ENCODE results near the gene CRYGS. TPM values are rescaled to one million over a fixed set of nuclear protein-coding genes. Genes with fewer than 3 reads are reported as not detected.

The CRYGS gene
- total and polyA plus RNA-seq, 9 of the 15 experiments (the other 6 are each of a cell fraction or from before 2014, with no cell fraction given), result 1.5 to 3.8 (median 2.0) TPM

DNA sequence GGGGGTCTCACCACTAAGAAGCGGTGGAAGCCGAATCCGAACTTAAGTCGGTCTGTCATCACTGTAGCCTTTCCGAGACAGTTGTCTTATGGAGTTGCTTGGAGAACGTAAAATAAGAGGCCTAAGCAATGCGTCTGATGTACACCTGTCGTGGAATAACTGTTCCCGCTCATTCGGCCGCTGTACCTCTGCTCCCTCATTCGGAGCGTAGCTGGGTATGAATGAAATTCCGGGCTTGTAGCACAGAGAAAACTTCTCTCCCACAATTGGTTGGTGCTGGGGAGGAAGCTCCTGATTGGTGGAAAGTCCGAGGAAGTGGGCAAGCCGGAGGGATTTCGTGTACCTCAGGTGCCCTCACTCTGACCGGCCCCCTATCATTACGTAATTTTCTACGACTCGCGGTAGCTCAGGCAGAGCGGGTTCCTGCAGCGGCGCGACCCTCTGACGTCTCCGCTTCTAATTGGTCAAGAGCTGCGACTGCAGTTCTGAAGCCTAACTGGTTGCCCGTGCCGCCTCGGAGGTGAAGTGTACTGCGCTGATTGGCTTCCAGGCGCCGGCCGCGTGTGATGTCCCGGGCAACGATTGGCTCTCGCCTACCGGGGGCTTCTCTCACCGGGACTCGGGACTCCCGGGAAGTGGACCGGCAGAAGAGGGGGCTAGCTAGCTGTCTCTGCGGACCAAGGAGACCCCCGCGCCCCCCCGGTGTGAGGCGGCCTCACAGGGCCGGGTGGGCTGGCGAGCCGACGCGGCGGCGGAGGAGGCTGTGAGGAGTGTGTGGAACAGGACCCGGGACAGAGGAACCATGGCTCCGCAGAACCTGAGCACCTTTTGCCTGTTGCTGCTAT is 26.1 kb upstream of the CRYGS start, which contains the start of gene DNAJB11 (continued):
- TF ChIP-seq, protein P1, sequence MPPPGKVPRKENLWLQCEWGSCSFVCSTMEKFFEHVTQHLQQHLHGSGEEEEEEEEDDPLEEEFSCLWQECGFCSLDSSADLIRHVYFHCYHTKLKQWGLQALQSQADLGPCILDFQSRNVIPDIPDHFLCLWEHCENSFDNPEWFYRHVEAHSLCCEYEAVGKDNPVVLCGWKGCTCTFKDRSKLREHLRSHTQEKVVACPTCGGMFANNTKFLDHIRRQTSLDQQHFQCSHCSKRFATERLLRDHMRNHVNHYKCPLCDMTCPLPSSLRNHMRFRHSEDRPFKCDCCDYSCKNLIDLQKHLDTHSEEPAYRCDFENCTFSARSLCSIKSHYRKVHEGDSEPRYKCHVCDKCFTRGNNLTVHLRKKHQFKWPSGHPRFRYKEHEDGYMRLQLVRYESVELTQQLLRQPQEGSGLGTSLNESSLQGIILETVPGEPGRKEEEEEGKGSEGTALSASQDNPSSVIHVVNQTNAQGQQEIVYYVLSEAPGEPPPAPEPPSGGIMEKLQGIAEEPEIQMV (tag; conservative IDR thresholded peaks at IDR 0.05; ENCODE audit: low read depth), result no peak
- no peak for TF ChIP-seq ZFP30 (CRISPR knock-in tag; IDR thresholded peaks at IDR 0.05; ENCODE audit: borderline replicate concordance)
- no peak for TF ChIP-seq NCOR1 (IDR thresholded peaks at IDR 0.05)
- TF ChIP-seq, protein P2, sequence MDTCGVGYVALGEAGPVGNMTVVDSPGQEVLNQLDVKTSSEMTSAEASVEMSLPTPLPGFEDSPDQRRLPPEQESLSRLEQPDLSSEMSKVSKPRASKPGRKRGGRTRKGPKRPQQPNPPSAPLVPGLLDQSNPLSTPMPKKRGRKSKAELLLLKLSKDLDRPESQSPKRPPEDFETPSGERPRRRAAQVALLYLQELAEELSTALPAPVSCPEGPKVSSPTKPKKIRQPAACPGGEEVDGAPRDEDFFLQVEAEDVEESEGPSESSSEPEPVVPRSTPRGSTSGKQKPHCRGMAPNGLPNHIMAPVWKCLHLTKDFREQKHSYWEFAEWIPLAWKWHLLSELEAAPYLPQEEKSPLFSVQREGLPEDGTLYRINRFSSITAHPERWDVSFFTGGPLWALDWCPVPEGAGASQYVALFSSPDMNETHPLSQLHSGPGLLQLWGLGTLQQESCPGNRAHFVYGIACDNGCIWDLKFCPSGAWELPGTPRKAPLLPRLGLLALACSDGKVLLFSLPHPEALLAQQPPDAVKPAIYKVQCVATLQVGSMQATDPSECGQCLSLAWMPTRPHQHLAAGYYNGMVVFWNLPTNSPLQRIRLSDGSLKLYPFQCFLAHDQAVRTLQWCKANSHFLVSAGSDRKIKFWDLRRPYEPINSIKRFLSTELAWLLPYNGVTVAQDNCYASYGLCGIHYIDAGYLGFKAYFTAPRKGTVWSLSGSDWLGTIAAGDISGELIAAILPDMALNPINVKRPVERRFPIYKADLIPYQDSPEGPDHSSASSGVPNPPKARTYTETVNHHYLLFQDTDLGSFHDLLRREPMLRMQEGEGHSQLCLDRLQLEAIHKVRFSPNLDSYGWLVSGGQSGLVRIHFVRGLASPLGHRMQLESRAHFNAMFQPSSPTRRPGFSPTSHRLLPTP (IDR thresholded peaks at IDR 0.05; ENCODE audit: borderline replicate concordance, extremely low read depth, insufficient read length), result no peak
- TF ChIP-seq, protein P3, sequence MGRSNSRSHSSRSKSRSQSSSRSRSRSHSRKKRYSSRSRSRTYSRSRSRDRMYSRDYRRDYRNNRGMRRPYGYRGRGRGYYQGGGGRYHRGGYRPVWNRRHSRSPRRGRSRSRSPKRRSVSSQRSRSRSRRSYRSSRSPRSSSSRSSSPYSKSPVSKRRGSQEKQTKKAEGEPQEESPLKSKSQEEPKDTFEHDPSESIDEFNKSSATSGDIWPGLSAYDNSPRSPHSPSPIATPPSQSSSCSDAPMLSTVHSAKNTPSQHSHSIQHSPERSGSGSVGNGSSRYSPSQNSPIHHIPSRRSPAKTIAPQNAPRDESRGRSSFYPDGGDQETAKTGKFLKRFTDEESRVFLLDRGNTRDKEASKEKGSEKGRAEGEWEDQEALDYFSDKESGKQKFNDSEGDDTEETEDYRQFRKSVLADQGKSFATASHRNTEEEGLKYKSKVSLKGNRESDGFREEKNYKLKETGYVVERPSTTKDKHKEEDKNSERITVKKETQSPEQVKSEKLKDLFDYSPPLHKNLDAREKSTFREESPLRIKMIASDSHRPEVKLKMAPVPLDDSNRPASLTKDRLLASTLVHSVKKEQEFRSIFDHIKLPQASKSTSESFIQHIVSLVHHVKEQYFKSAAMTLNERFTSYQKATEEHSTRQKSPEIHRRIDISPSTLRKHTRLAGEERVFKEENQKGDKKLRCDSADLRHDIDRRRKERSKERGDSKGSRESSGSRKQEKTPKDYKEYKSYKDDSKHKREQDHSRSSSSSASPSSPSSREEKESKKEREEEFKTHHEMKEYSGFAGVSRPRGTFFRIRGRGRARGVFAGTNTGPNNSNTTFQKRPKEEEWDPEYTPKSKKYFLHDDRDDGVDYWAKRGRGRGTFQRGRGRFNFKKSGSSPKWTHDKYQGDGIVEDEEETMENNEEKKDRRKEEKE (IDR thresholded peaks at IDR 0.05; ENCODE audit: borderline replicate concordance in 1 of 2, control insufficient read depth in 1 of 2, low read depth in 2 of 2, low read length in 1 of 2), result no peak
- peak; percentile 44; the same call in 1 of the 2 replicates for TF ChIP-seq XRCC5 (IDR thresholded peaks at IDR 0.05; ENCODE audit: low read depth, low read length)
- TF ChIP-seq, protein P4, sequence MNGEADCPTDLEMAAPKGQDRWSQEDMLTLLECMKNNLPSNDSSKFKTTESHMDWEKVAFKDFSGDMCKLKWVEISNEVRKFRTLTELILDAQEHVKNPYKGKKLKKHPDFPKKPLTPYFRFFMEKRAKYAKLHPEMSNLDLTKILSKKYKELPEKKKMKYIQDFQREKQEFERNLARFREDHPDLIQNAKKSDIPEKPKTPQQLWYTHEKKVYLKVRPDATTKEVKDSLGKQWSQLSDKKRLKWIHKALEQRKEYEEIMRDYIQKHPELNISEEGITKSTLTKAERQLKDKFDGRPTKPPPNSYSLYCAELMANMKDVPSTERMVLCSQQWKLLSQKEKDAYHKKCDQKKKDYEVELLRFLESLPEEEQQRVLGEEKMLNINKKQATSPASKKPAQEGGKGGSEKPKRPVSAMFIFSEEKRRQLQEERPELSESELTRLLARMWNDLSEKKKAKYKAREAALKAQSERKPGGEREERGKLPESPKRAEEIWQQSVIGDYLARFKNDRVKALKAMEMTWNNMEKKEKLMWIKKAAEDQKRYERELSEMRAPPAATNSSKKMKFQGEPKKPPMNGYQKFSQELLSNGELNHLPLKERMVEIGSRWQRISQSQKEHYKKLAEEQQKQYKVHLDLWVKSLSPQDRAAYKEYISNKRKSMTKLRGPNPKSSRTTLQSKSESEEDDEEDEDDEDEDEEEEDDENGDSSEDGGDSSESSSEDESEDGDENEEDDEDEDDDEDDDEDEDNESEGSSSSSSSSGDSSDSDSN (IDR thresholded peaks at IDR 0.05; ENCODE audit: borderline replicate concordance in 1 of 2, low read depth in 2 of 2, low read length in 2 of 2), result no peak
- no peak for TF ChIP-seq ZNF695 (CRISPR knock-in tag; IDR thresholded peaks at IDR 0.05)
- TF ChIP-seq SMARCB1 (IDR thresholded peaks at IDR 0.05; ENCODE audit: insufficient read length, low read depth), result no peak
- no peak for TF ChIP-seq STAG1 (CRISPR knock-in tag; IDR thresholded peaks at IDR 0.05; ENCODE audit: borderline replicate concordance)
